Smooth muscle cell of the brain vasculature (primary cell): ENCODE measurements around the gene CHST15.
"Not testable (repeated sequence)": the region's sequence is repeated elsewhere in the genome, so short reads cannot be mapped to it uniquely, and the experiment has no call there.

Source experiments
- DNase-seq: peaks from one replicate; pipeline ENCODE4 v3.0.0-alpha.2; 2012; ENCODE audit warnings: low read depth, low spot score

CHST15 gene

DNA sequence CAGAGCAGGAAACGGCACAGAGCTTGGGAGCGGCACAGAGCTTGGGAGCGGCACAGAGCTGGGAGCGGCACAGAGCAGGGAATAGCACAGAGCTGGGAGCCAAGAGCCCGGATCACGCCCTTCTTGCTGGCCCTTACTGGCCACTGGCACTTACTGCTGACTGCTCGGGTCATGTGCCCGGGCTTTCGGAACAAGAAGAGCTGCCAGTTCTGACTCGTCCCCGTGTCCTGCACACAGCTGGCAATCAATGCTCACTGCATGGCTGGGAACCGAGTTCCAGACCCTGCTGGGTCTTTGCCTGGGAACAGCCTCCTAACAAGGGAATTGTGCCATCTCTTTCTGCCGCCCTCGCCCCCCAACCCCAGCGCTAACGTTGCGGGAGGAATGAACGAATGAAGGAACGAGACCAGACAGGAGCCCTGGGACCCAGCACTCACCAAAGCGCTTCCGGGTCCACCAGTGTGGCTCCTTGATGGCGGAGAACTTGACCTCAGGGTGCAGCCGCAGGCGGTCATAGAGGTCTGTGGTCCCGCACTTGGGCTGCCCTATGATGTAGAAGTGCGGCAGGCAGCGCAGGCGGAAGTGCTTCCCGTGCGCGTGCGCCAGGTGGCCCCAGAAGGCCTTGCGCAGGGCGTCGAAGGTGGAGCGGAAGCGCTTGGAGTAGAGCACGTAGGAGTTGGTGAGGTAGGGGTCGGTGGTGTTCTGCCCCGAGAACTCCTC is 49.1 kb downstream of the CHST15 start:
- DNase-seq: no peak

DNA sequence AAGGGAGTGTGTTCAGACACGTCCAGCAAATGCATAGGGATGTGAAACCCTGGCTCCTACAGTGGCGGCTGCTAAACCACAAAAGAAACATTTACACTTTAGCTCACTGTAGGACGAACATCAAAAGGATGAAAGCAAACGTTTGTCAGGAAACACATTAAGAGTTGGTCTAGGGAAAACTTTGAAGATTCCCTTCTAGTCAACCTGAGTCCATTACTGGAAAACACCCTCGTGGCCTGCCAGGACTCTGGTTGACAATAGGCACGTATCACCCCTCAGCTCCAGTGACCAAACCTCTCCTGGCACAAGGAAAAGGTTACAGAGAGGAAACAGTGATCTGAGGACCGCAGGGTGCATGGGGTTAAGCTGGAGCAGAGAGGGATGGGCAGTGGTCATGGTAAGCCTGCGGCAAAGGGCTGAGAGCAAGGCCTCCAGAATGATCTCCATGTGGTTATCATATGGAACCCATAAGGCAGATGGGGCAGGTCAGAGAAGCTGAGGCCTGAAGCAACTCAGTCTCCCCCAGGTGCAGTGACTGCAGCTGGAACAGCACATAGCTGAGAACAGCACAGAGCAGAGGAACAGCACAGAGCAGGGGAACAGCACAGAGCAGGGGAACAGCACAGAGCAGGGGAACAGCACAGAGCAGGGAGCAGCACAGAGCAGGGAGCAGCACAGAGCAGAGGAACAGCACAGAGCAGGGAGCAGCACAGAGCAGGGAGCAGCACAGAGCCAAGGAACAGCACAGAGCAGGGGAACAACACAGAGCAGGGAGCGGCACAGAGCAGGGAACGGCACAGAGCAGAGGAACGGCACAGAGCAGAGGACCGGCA is 49.9 kb downstream of the CHST15 start:
- DNase-seq: no peak

DNA sequence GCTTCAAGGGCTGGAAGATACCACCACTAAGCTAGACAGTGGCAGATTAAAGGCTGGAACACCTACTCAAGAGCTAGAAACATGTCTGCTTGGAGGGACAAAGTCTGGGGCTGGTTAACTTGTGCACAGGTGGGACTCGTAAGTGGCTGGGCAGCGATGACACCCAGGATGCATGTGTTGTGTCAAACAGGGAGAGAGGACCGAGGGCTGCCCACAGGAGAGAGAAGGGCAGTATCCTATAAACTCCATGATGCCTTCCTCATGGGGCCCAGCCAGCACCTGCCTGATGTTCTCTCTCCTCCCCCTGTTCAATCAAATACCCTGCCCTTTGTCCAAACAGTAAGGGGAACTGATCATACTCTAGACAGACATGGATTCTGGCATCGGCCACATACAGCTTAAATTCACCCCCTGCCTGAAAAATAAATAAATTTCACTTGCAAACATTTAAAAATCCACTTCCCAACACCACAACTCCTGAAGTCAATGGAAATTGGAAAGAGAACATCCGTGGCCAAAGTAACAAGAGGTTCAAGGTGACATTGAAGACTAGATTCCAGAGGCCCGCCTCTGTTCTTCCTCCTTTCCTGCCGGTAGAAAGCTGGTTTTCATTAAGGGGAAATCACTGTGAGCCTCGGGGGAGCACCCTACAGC is 50.6 kb downstream of the CHST15 start:
- DNase-seq: peak; percentile 64

GRCh38 chr10:124041675-124042445 is 51.5 kb downstream of the CHST15 start:
- no peak for DNase-seq

GRCh38 chr10:124040451-124041188 is 52.8 kb downstream of the CHST15 start:
- no peak for DNase-seq

DNA sequence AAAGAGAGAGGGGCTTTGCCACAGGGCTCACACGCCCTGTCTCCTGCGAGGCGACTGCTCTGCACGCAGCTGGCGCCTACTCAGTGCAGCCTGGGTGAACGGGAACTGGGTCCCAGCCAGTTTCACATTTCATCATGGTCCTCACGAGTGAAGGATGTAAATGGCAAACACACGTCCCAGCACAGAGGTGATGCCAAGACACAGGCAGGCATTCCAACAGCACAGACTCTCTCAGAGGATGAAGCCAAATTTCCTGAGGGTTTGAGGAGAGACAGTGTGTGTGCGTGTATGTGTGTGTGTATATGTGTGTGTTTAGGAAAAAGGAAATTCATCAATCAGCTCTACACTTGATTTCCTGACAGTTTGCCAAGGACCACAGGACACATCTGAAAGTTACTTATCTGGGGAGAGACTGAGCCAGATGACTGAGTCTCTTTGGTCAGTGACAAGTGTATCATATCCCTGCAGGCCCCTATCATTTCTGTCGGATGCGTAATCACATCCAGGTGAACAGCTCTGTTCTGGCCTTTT is 53.9 kb downstream of the CHST15 start:
- DNase-seq: no peak

GRCh38 chr10:124037784-124038183 is 55.6 kb downstream of the CHST15 start:
- no peak for DNase-seq

DNA sequence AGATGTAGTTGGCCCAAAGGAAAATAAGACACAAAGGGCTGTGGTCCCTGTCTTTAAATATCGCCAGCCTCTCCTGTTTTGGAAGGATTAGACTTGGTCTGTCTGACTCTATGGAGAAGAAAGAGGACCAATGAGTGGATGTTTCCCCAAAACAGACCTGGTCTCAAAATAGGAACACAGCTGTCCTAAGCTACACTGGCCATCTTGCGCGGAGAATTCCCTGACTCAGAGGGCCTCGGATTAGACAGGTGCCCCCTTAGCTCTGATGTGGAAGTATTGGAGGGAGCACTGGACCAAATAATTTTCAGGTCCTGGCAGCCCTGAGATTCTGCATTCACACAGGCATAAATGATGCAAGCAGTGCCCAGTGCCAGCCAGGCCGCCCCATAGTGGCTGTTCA is 56.1 kb downstream of the CHST15 start:
- DNase-seq: no peak

GRCh38 chr10:124036746-124037145 is 56.7 kb downstream of the CHST15 start:
- no peak for DNase-seq

DNA sequence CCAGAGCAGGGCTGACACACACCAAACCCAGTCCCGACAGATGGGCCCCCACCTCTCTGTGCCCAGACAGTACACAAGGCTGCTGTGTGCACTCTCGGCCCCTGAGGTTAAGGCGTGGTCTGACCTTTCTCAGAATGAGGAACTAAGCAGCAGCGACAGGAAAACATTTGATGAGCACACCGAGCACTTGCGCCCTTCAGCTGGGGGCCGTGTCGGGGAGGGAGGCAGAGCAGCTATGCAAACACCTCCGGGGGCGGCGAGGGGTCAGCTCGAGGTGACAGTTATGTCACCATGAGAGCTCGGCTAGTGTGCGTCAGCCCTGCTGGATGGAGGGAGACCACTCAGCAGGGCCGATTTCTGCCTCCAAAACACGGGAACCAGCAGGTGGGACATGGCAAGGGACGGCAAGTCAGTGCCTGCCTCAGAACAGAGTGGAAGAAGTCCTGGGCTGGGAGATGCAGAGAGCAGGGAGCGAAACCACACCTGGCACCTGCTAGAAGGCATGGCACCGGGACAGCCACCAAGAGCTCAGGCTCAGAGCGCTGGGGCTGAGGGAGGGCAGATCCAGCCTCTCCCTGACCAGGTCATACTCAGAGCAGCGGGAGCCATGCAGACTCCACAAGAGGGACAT is 57.4 kb downstream of the CHST15 start:
- DNase-seq: no peak

GRCh38 chr10:124035306-124035927 is 58.0 kb downstream of the CHST15 start:
- DNase-seq: no peak

GRCh38 chr10:124034576-124035305 is 58.7 kb downstream of the CHST15 start:
- not testable (repeated sequence) for DNase-seq

GRCh38 chr10:124033887-124034218 is 59.5 kb downstream of the CHST15 start:
- DNase-seq: no peak

DNA sequence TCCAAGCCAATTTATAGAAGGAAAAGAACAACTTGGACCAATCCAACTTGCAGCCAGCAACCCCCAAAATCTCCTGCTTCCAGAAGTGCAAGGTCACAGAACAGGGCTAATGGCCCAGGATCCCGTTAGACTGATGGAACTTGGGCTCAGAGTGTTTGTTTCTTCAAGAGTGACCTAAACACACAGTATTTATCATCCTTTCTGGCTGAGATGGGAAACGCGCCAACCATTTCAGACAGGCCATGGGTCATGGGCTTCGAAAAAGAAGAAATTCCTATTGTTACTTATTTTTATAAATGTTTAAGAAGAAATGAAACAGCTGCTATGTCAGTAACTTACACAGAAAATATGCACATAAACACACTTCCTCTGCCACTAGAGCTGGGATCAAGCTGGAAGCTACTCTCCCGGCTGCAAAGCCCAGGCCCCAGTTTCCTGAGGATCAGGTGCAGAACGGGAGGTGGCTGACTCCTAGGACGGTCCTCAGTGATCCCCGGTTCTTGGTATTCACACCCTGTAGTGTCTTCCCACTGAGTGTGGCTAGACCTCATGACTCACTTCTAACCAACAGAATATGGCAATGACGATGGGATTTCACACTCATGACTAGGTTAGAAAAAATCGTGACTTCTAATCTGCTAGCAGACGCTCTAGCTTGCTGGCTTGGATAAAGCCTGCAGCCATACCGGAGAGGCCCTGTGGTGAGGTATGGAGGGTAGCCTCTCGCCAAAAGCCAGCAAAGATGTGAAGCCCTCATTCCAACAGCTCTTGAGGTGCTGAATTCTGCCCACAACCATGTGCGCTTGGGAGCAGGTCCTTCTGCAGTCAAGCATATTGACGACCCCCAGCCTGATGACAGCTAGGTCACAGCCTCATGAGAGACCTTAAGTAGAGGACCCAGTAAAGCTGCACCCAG is 60.2 kb downstream of the CHST15 start:
- DNase-seq: peak; percentile 81

- no peak for DNase-seq
Observed at GRCh38 chr10:124032087-124032935, 61.1 kb downstream of the CHST15 start.

- DNase-seq: no peak
Observed at GRCh38 chr10:124030492-124031110, 62.8 kb downstream of the CHST15 start.

DNA sequence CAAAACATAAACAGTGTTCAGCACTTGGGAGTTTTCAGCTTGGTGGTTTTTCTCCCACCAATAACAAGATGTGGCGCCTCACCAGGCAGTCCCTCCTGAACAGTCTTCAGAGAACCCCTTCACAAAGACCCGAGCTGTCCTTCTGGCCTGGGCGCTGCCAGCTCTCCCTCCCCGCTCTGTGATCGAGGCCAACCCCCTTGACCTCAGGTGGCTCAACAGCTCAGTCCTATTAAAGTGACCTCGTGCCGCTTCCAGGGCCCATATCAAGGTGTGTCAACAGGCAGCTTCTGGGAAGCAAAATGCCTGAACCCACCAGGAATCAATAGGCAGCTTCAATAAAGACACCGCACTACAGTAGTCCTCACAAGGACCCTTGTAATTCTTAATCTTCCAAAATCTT is 63.3 kb downstream of the CHST15 start:
- DNase-seq: no peak
